Measurements from ENCODE around the gene LMX1B. TPM values are rescaled to one million over a fixed set of nuclear protein-coding genes. Genes with fewer than 3 reads are reported as not detected.
"Not testable (repeated sequence)": the region's sequence is repeated elsewhere in the genome, so short reads cannot be mapped to it uniquely, and the experiment has no call there.

Gene LMX1B
- total RNA-seq = 0.07 and 0.52 TPM in 2 replicates

- no peak for DNase-seq (ENCODE audit: low read depth)
- no peak within 1 kb of the TSS for H3K4me3 ChIP-seq (ENCODE audit: low read depth, low read length)
- TF ChIP-seq CTCF (conservative IDR thresholded peaks at IDR 0.05; ENCODE audit: low read depth, low read length) = no peak
Observed at GRCh38 chr9:126613651-126614050, at the start of gene LMX1B. LMX1B (plus strand) TSS chr9:126613928; CDS start chr9:126614450, 522 bp downstream.

- no peak for DNase-seq (ENCODE audit: low read depth)
- no peak overlapping the region for H3K4me3 ChIP-seq (ENCODE audit: low read depth, low read length)
- no peak for TF ChIP-seq CTCF (conservative IDR thresholded peaks at IDR 0.05; ENCODE audit: low read depth, low read length)
Observed at GRCh38 chr9:126564128-126564527, 49.6 kb upstream of the LMX1B start.

- peak; percentile 33 for TF ChIP-seq CTCF (conservative IDR thresholded peaks at IDR 0.05; ENCODE audit: low read depth, low read length)
- no peak for DNase-seq (ENCODE audit: low read depth)
- H3K4me3 ChIP-seq (ENCODE audit: low read depth, low read length) = no peak overlapping the region
Observed at GRCh38 chr9:126564716-126565115, 49.0 kb upstream of the LMX1B start.

GRCh38 chr9:126565336-126566128 is 48.2 kb upstream of the LMX1B start:
- no peak for TF ChIP-seq CTCF (conservative IDR thresholded peaks at IDR 0.05; ENCODE audit: low read depth, low read length)
- H3K4me3 ChIP-seq (ENCODE audit: low read depth, low read length) = no peak overlapping the region
- no peak for DNase-seq (ENCODE audit: low read depth)

- no peak for TF ChIP-seq CTCF (conservative IDR thresholded peaks at IDR 0.05; ENCODE audit: low read depth, low read length)
- H3K4me3 ChIP-seq (ENCODE audit: low read depth, low read length) = no peak overlapping the region
- DNase-seq (ENCODE audit: low read depth) = no peak
Observed at GRCh38 chr9:126569036-126569435, 44.7 kb upstream of the LMX1B start.

GRCh38 chr9:126578029-126578428 is 35.7 kb upstream of the LMX1B start:
- TF ChIP-seq CTCF (conservative IDR thresholded peaks at IDR 0.05; ENCODE audit: low read depth, low read length) = no peak

GRCh38 chr9:126580319-126580718 is 33.4 kb upstream of the LMX1B start:
- DNase-seq (ENCODE audit: low read depth) = not testable (repeated sequence)

More at GRCh38 chr9:126578029-126578428, 35.7 kb upstream of the LMX1B start:
- no peak for DNase-seq (ENCODE audit: low read depth)
- no peak overlapping the region for H3K4me3 ChIP-seq (ENCODE audit: low read depth, low read length)

More at GRCh38 chr9:126580319-126580718, 33.4 kb upstream of the LMX1B start:
- not testable (repeated sequence) for H3K4me3 ChIP-seq (ENCODE audit: low read depth, low read length)
